ENCODE results near the gene PARP14.

DNA sequence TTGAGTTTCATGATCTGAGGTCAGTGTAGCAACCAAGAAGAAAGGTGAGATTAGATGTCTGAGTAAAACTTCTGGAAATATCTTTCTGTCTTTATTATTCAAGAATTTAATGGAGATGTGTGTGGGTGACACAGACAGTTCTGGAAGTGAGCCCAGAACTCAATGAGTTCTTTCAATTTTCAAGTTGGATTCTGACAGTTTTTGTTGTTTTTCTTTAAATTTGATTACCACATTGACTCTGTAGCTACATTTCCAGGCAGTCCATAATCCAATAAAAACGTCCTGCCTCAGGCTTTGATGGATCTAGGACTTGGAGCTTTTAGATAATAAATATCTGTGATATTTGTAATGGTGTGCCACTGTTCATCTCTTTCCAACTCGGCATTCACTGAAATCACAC lies 3.9 kb upstream of the PARP14 start:
- no peak for TF ChIP-seq POLR2AphosphoS5 (IDR thresholded peaks at IDR 0.05; ENCODE audit: low read depth, low read length)
- no peak for TF ChIP-seq TAF1 (IDR thresholded peaks at IDR 0.05; ENCODE audit: borderline replicate concordance, insufficient read depth, low read length)
- no peak for TF ChIP-seq REST (IDR thresholded peaks at IDR 0.05; ENCODE audit: insufficient read depth in 1 of 2, low read depth in 2 of 2, low read length in 2 of 2)
- TF ChIP-seq SIN3A (IDR thresholded peaks at IDR 0.05; ENCODE audit: borderline replicate concordance, insufficient read depth, low read length) = no peak
- no peak for TF ChIP-seq FOXP2 (optimal IDR thresholded peaks at IDR 0.05; ENCODE audit: borderline replicate concordance, extremely low read depth, extremely low read length, insufficient read depth)
